Calu3 (cell line): ENCODE measurements around the gene RNASE4. TPM values are rescaled to one million over a fixed set of nuclear protein-coding genes. Genes with fewer than 3 reads are reported as not detected.
A peak's percentile ranks its signal among the peaks of the same experiment; 100 is the strongest.

Source experiments
- BruUV-seq: library from RNA; stranded (reverse); fragments of 400-500 nt; replicated peaks from 2 replicates; lab custom pipeline; 2021; lab: Mats Ljungman, UMichigan
- CTCF ChIA-PET: fragments of 300-600 bp; sonication (Branson Sonifier 250); formaldehyde crosslinking; loops from one replicate; lab custom pipeline; 2022; ENCODE audit warnings: antibody characterized with exemption; lab: Charles Lee
- DNase-seq: peaks from one replicate; pipeline ENCODE4 v3.0.0; 2022
- H3K27ac Mint-ChIP-seq: one replicate; pipeline ENCODE4 v1.8.0; 2022; ENCODE audit warnings: mixed read lengths; ENCODE audit not compliant: unreplicated experiment
- H3K27me3 Mint-ChIP-seq: one replicate; pipeline ENCODE4 v1.8.0; 2022; ENCODE audit warnings: mixed read lengths; ENCODE audit not compliant: unreplicated experiment
- H3K36me3 Mint-ChIP-seq: one replicate; pipeline ENCODE4 v1.8.0; 2022; ENCODE audit warnings: mild to moderate bottlenecking, moderate library complexity, mixed read lengths; ENCODE audit not compliant: insufficient read depth, unreplicated experiment
- H3K4me1 Mint-ChIP-seq: one replicate; pipeline ENCODE4 v1.8.0; 2022; ENCODE audit warnings: mild to moderate bottlenecking, low read depth, mixed read lengths; ENCODE audit not compliant: unreplicated experiment
- H3K4me3 Mint-ChIP-seq: one replicate; pipeline ENCODE4 v1.8.0; 2022; ENCODE audit warnings: mild to moderate bottlenecking, low read depth, moderate library complexity, mixed read lengths; ENCODE audit not compliant: unreplicated experiment
- H3K9me3 Mint-ChIP-seq: one replicate; pipeline ENCODE4 v1.8.0; 2022; ENCODE audit warnings: low read depth, mixed read lengths; ENCODE audit not compliant: unreplicated experiment
- intact Hi-C: fragments of 100-400 bp; cut with micrococcal nuclease; formaldehyde crosslinking; loops from one replicate; pipeline ENCODE4 v1.10.0; 2022; ENCODE audit not compliant: unreplicated experiment
- total RNA-seq: library from RNA; stranded (reverse); gene quantifications from 2 replicates; pipeline ENCODE4 v1.2.3, GENCODE V29; 2022
- TF ChIP-seq, protein P1 (sequence below): fragments of 200-600 bp; IDR thresholded peaks from one replicate; pipeline ENCODE4 v1.8.0; 2022; ENCODE audit warnings: antibody characterized with exemption; ENCODE audit not compliant: unreplicated experiment

Gene RNASE4
- total RNA-seq, 1 experiment from 2014 or later = 5.3 TPM

- Mint-ChIP-seq H3K9me3 (no peaks in the 10 kb centered on the region), H3K27me3 (peaks cover 64% of the 10 kb centered on the region), H3K27ac (no peak overlapping the region), H3K4me3 (no peak overlapping the region), H3K36me3 (no peaks in the 10 kb centered on the region), H3K4me1 (peaks cover 7% of the 10 kb centered on the region)
- DNase-seq = no peak
- CTCF ChIA-PET = no interaction called here
- BruUV-seq = no TSS peak
- TF ChIP-seq, protein P1, sequence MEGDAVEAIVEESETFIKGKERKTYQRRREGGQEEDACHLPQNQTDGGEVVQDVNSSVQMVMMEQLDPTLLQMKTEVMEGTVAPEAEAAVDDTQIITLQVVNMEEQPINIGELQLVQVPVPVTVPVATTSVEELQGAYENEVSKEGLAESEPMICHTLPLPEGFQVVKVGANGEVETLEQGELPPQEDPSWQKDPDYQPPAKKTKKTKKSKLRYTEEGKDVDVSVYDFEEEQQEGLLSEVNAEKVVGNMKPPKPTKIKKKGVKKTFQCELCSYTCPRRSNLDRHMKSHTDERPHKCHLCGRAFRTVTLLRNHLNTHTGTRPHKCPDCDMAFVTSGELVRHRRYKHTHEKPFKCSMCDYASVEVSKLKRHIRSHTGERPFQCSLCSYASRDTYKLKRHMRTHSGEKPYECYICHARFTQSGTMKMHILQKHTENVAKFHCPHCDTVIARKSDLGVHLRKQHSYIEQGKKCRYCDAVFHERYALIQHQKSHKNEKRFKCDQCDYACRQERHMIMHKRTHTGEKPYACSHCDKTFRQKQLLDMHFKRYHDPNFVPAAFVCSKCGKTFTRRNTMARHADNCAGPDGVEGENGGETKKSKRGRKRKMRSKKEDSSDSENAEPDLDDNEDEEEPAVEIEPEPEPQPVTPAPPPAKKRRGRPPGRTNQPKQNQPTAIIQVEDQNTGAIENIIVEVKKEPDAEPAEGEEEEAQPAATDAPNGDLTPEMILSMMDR = no peak
- intact Hi-C loops = no loop called here
These were observed 28.1 kb upstream of the RNASE4 start for GRCh38 chr14:20656274-20656673.

- Mint-ChIP-seq H3K4me3 (no peak overlapping the region), H3K36me3 (peaks cover 3% of the 10 kb centered on the region), H3K9me3 (no peaks in the 10 kb centered on the region), H3K27ac (no peak overlapping the region), H3K4me1 (peaks cover 12% of the 10 kb centered on the region), H3K27me3 (peaks cover 61% of the 10 kb centered on the region)
- intact Hi-C loops = no loop called here
- CTCF ChIA-PET = no interaction called here
- DNase-seq = peak; percentile 38
- BruUV-seq = no TSS peak
- TF ChIP-seq, protein P1 = no peak
These were observed 26.8 kb upstream of the RNASE4 start for GRCh38 chr14:20657216-20658211.

DNA sequence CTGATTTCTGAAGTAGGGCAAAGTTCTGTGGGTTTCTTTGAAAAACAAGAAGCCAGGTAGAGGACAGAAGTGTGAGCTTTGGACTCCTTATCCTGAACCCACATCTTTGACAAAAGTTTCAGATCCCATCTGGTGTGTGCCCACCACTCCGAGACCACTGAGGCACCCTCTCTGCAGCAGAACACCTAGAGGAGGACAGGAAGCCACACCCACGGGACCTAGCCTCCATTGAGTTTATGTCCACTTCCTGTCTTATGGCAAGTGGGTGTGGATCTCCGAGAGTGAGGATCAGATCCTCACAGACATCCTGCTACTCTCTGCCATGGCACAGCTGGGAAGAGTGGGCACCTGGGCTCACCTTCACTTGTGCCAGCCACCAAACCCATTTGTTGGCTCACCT, 26.1 kb upstream of the RNASE4 start:
- TF ChIP-seq, protein P1 = no peak
- DNase-seq = no peak
- H3K4me3 Mint-ChIP-seq = no peak overlapping the region
- H3K9me3 Mint-ChIP-seq = no peaks in the 10 kb centered on the region
- no peak overlapping the region for H3K27ac Mint-ChIP-seq
- intact Hi-C loops = no loop called here
- BruUV-seq = no TSS peak
- CTCF ChIA-PET = no interaction called here
- peaks cover 9% of the 10 kb centered on the region for H3K36me3 Mint-ChIP-seq
- peaks cover 19% of the 10 kb centered on the region for H3K4me1 Mint-ChIP-seq
- peaks cover 61% of the 10 kb centered on the region for H3K27me3 Mint-ChIP-seq

GRCh38 chr14:20659336-20659735, 25.0 kb upstream of the RNASE4 start:
- CTCF ChIA-PET = interaction anchor here (0.6 kb wide), 1 partner anchor 130 kb away, joined by 3 read pairs; no protein-coding TSS in a partner anchor
- H3K4me3 Mint-ChIP-seq = no peak overlapping the region

More at GRCh38 chr14:20659336-20659735, 25.0 kb upstream of the RNASE4 start:
- Mint-ChIP-seq H3K27ac (no peak overlapping the region), H3K36me3 (peaks cover 10% of the 10 kb centered on the region), H3K9me3 (no peaks in the 10 kb centered on the region), H3K4me1 (peaks cover 15% of the 10 kb centered on the region), H3K27me3 (peaks cover 51% of the 10 kb centered on the region)
- no peak for DNase-seq
- intact Hi-C loops = no loop called here
- TF ChIP-seq, protein P1 = no peak
- no TSS peak for BruUV-seq
